ENCODE measurements around the gene GTPBP2.

The GTPBP2 gene

DNA sequence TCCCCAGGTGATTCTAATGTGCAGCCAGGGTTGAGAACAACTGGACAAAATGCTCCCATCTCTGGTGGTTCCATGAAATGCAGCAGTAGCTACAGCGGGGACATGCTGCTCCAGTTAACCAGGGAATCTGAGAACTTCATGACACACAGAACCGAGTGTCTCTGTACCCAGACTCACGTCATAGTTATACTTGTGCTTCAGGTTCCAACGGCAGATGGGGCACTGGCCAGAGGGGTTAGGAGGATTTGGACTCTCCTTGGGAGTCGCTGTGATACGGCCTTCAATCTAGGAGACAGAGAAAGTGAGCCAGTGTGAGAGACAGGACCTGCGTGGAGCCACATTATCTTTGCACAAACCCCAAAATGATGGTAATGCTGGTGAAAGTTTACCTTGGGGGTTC lies 49.3 kb upstream of the GTPBP2 start:
- Histone ChIP-seq H3K9me3 (ENCODE audit: control insufficient read depth, insufficient read depth, low read depth, low read length) (no peaks in the 10 kb centered on the region), H3K36me3 (ENCODE audit: control insufficient read depth in 2 of 2, insufficient read depth in 1 of 2, low read length in 2 of 2) (peaks cover 13 to 100% of the 10 kb centered on the region in 2 experiments), H3K4me1 (ENCODE audit: control insufficient read depth, insufficient read depth, low read length) (peaks cover 8% of the 10 kb centered on the region; the same call in 1 of the 2 replicates), H3K27ac (ENCODE audit: extremely low read depth, low read depth, low read length) (no peak overlapping the region), H3K4me3 (ENCODE audit: low read depth, low read length) (no peak overlapping the region)
- POLR2A ChIA-PET = interaction anchor here (1.3 to 1.7 kb wide), 2 partner anchors 25 to 49 kb away, joined by 3 to 4 read pairs; partner anchors contain the start of gene GTPBP2
- TF ChIP-seq TCF7L2 (IDR thresholded peaks at IDR 0.05; ENCODE audit: borderline replicate concordance, low read depth, low read length) = no peak
- no peak for TF ChIP-seq ZFP37 (tag by site-specific recombination; IDR thresholded peaks at IDR 0.05)
- no peak for TF ChIP-seq ZNF302 (tag by site-specific recombination; IDR thresholded peaks at IDR 0.05; ENCODE audit: low read depth)
- TF ChIP-seq ZNF645 (tag by site-specific recombination; IDR thresholded peaks at IDR 0.05) = no peak
- TF ChIP-seq GLIS1 (tag by site-specific recombination; IDR thresholded peaks at IDR 0.05) = no peak
- TF ChIP-seq ZNF211 (tag by site-specific recombination; IDR thresholded peaks at IDR 0.05; ENCODE audit: low read depth) = no peak
- TF ChIP-seq, protein P1, sequence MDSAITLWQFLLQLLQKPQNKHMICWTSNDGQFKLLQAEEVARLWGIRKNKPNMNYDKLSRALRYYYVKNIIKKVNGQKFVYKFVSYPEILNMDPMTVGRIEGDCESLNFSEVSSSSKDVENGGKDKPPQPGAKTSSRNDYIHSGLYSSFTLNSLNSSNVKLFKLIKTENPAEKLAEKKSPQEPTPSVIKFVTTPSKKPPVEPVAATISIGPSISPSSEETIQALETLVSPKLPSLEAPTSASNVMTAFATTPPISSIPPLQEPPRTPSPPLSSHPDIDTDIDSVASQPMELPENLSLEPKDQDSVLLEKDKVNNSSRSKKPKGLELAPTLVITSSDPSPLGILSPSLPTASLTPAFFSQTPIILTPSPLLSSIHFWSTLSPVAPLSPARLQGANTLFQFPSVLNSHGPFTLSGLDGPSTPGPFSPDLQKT (IDR thresholded peaks at IDR 0.05; ENCODE audit: borderline replicate concordance, low read depth, low read length) = no peak
- no peak for TF ChIP-seq ZNF37A (tag by site-specific recombination; IDR thresholded peaks at IDR 0.05)
- TF ChIP-seq ZBTB48 (tag by site-specific recombination; IDR thresholded peaks at IDR 0.05) = no peak
- no peak for TF ChIP-seq ZNF701 (tag by site-specific recombination; IDR thresholded peaks at IDR 0.05)
- no peak for TF ChIP-seq ZFHX2 (tag by site-specific recombination; conservative IDR thresholded peaks at IDR 0.05)
- no peak for TF ChIP-seq ZNF341 (tag by site-specific recombination; IDR thresholded peaks at IDR 0.05; ENCODE audit: low read depth)
- TF ChIP-seq ZNF561 (tag by site-specific recombination; IDR thresholded peaks at IDR 0.05; ENCODE audit: borderline replicate concordance) = no peak
- CTCF ChIA-PET = interaction anchor here (0.7 to 2.9 kb wide), 3 partner anchors 9 to 136 kb away, joined by 3 to 11 read pairs (median 4); no protein-coding TSS in a partner anchor

DNA sequence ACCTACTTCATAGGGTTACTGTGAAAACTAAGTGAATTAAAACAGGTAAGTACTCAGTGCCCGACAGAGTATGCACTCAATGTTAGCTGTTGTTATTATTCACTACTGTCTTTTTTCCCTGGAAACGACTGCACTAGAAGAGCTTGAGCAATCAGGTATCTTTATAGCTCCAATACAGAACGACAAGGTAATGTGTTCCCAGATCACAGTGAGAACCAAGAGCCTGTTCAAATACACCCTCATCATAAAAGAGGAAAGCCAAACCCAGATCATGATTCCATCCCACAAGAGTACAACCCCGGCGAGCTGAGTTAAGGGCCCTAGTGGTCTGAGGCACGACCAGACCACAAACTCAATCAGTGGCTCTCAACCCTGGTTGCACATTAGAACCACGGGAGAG lies 48.7 kb upstream of the GTPBP2 start:
- CTCF ChIA-PET = interaction anchor here (0.7 to 2.9 kb wide), 3 partner anchors 8 to 137 kb away, joined by 3 to 11 read pairs (median 4); no protein-coding TSS in a partner anchor
- peaks cover 16 to 100% of the 10 kb centered on the region in 2 experiments for H3K36me3 ChIP-seq (ENCODE audit: control insufficient read depth in 2 of 2, insufficient read depth in 1 of 2, low read length in 2 of 2)
- TF ChIP-seq ZNF239 (tag by site-specific recombination; IDR thresholded peaks at IDR 0.05) (no peak), ZNF654 (tag by site-specific recombination; IDR thresholded peaks at IDR 0.05; ENCODE audit: low read depth) (no peak), ZNF174 (tag by site-specific recombination; IDR thresholded peaks at IDR 0.05) (no peak), KLF7 (tag by site-specific recombination; IDR thresholded peaks at IDR 0.05; ENCODE audit: borderline replicate concordance) (no peak), ZNF335 (tag by site-specific recombination; conservative IDR thresholded peaks at IDR 0.05) (no peak), ZNF555 (tag by site-specific recombination; conservative IDR thresholded peaks at IDR 0.05) (no peak), ZFP41 (tag by site-specific recombination; IDR thresholded peaks at IDR 0.05; ENCODE audit: borderline replicate concordance) (no peak), ZNF600 (tag by site-specific recombination; IDR thresholded peaks at IDR 0.05) (no peak), ZBTB7A (tag by site-specific recombination; IDR thresholded peaks at IDR 0.05; ENCODE audit: low read depth) (no peak), BCL11A (tag by site-specific recombination; IDR thresholded peaks at IDR 0.05; ENCODE audit: low read depth) (no peak), ZNF571 (tag by site-specific recombination; IDR thresholded peaks at IDR 0.05) (no peak)
- TF ChIP-seq, protein P2, sequence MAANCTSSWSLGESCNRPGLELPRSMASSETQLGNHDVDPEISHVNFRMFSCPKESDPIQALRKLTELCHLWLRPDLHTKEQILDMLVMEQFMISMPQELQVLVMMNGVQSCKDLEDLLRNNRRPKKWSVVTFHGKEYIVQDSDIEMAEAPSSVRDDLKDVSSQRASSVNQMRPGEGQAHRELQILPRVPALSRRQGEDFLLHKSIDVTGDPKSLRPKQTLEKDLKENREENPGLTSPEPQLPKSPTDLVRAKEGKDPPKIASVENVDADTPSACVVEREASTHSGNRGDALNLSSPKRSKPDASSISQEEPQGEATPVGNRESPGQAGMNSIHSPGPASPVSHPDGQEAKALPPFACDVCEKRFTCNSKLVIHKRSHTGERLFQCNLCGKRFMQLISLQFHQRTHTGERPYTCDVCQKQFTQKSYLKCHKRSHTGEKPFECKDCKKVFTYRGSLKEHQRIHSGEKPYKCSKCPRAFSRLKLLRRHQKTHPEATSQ (tag by site-specific recombination; IDR thresholded peaks at IDR 0.05) = no peak
- TF ChIP-seq, protein P3, sequence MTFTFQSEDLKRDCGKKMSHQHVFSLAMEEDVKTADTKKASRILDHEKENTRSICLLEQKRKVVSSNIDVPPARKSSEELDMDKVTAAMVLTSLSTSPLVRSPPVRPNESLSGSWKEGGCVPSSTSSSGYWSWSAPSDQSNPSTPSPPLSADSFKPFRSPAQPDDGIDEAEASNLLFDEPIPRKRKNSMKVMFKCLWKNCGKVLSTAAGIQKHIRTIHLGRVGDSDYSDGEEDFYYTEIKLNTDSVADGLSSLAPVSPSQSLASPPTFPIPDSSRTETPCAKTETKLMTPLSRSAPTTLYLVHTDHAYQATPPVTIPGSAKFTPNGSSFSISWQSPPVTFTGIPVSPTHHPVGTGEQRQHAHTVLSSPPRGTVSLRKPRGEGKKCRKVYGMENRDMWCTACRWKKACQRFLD (tag by site-specific recombination; IDR thresholded peaks at IDR 0.05) = no peak

More for the DNA sequence above, 48.7 kb upstream of the GTPBP2 start:
- POLR2A ChIA-PET = interaction anchor here (1.3 to 1.7 kb wide), 2 partner anchors 25 to 49 kb away, joined by 3 to 4 read pairs; partner anchors contain the start of gene GTPBP2
- Histone ChIP-seq H3K4me3 (ENCODE audit: low read depth, low read length) (no peak overlapping the region), H3K4me1 (ENCODE audit: control insufficient read depth, insufficient read depth, low read length) (peaks cover 2% of the 10 kb centered on the region; the same call in 1 of the 2 replicates), H3K27ac (ENCODE audit: extremely low read depth, low read depth, low read length) (no peak overlapping the region), H3K9me3 (ENCODE audit: control insufficient read depth, insufficient read depth, low read depth, low read length) (no peaks in the 10 kb centered on the region)
